ENCODE results near the gene PLCD3. TPM values are rescaled to one million over a fixed set of nuclear protein-coding genes. Genes with fewer than 3 reads are reported as not detected.

The PLCD3 gene
- total and polyA plus RNA-seq, 2 of the 8 experiments (the other 6 are each of a cell fraction or from before 2014, with no cell fraction given), result 26.5 to 48.1 TPM

GRCh38 chr17:45145035-45145389 lies 12.7 kb upstream of the PLCD3 start:
- CTCF ChIA-PET (ENCODE audit: partially characterized antibody), result interaction anchor here (0.6 to 9.4 kb wide), 5 partner anchors 10 to 847 kb away, joined by 3 to 187 read pairs (median 4); partner anchors contain the start of genes ACBD4 and HEXIM2
- Histone ChIP-seq H3K23ac (ENCODE audit: insufficient read length) (no peak overlapping the region), H4K20me1 (replicated peaks in 1 of 2; ENCODE audit: control insufficient read depth in 1 of 2, insufficient read depth in 2 of 2, low read length in 2 of 2) (peaks cover 0 to 5% of the 10 kb centered on the region in 2 experiments), H3K23me2 (ENCODE audit: low read depth, low read length) (peaks cover 22% of the 10 kb centered on the region), H3K27me3 (replicated peaks in 1 of 4; ENCODE audit: control insufficient read depth in 3 of 4, extremely low read depth in 1 of 4, insufficient read depth in 3 of 4, low read length in 3 of 4) (no peaks in the 10 kb centered on the region), H4K8ac (ENCODE audit: extremely low read depth, insufficient read depth, low read length) (peak overlapping the region; percentile 81), H3K27ac (ENCODE audit: low read depth, low read length) (no peak overlapping the region), H2BK120ac (replicated peaks; ENCODE audit: low read depth, low read length) (no peak overlapping the region), H3K36me3 (ENCODE audit: control insufficient read depth in 2 of 4, insufficient read depth in 4 of 4, low read length in 3 of 4) (no peaks in the 10 kb centered on the region), H2AK5ac (ENCODE audit: low read depth, low read length) (peak overlapping the region; percentile 99; the same call in 1 of the 2 replicates), H4K91ac (replicated peaks; ENCODE audit: insufficient read length, low read length) (no peak overlapping the region), H3K79me2 (ENCODE audit: control insufficient read depth in 1 of 2, insufficient read depth in 2 of 2, low read length in 2 of 2) (peaks cover 0 to 6% of the 10 kb centered on the region in 2 experiments; a peak in 2 of 4 replicates), H3K4me3 (ENCODE audit: extremely low read depth in 1 of 4, insufficient read depth in 2 of 4, low read depth in 3 of 4, low read length in 4 of 4) (peak overlapping the region; percentile 34 to 69 (median 52)), H3K79me1 (ENCODE audit: low read depth, low read length) (peaks cover 3% of the 10 kb centered on the region; the same call in 1 of the 2 replicates), H3K4ac (replicated peaks; ENCODE audit: insufficient read length, low read depth, low read length) (peak overlapping the region; percentile 41), H2BK20ac (ENCODE audit: low read length) (no peak overlapping the region), H3K4me2 (ENCODE audit: insufficient read depth in 1 of 2, low read depth in 2 of 2, low read length in 2 of 2) (peak overlapping the region; percentile 81), H2BK12ac (ENCODE audit: low read depth, low read length) (peak overlapping the region; percentile 87; the same call in 1 of the 2 replicates), H3K4me1 (replicated peaks in 1 of 4; ENCODE audit: control insufficient read depth in 3 of 4, insufficient read depth in 4 of 4, low read length in 3 of 4) (peaks cover 3 to 23% (median 19%) of the 10 kb centered on the region in 4 experiments), H3K14ac (ENCODE audit: insufficient read length) (no peak overlapping the region), H4K5ac (ENCODE audit: insufficient read length, low read depth, low read length) (peak overlapping the region; percentile 23), H3K56ac (replicated peaks; ENCODE audit: insufficient read length, low read depth, low read length) (peak overlapping the region; percentile 10), H2BK5ac (ENCODE audit: low read depth, low read length) (peak overlapping the region; percentile 47; the same call in 1 of the 2 replicates), H3K9me3 (ENCODE audit: insufficient read depth in 2 of 2, low read depth in 1 of 2, low read length in 1 of 2) (no peaks in the 10 kb centered on the region), H2BK15ac (ENCODE audit: low read length) (peak overlapping the region; percentile 95), H2AFZ (ENCODE audit: low read length) (no peak overlapping the region), H3K18ac (ENCODE audit: extremely low read depth, low read length) (peak overlapping the region; percentile 71), H3K9ac (replicated peaks in 1 of 4; ENCODE audit: extremely low read depth in 1 of 4, low read depth in 3 of 4, low read length in 3 of 4) (no peak overlapping the region; a peak in 1 of 7 replicates)
- FAIRE-seq (no peak), DNase-seq (ENCODE audit: low read depth in 1 of 2, low spot score in 2 of 2) (no peak)
- TF ChIP-seq JUN (IDR thresholded peaks at IDR 0.05; ENCODE audit: low read depth, low read length) (no peak), HDAC2 (IDR thresholded peaks at IDR 0.05; ENCODE audit: borderline replicate concordance in 1 of 2, low read depth in 2 of 2, low read length in 2 of 2) (0 out of 4 replicates have a peak, but pooled peaks of 1 of the 2 experiments have one; percentile 6)
- WGBS, 2 experiments (ENCODE audit: extremely low coverage in 1 of 2, insufficient coverage in 1 of 2, insufficient read length in 1 of 2, insufficient replicate concordance in 2 of 2, low coverage in 1 of 2, low lambda C conversion rate in 2 of 2, missing lambda C conversion rate in 1 of 2), result 69% methylated on average over 8 of the region's 8 CpGs; no CpG with 5 or more reads in 1 of the 2 experiments
- POLR2A ChIA-PET (ENCODE audit: partially characterized antibody), result interaction anchor here (8.8 to 20.3 kb wide), 3 partner anchors 13 to 52 kb away, joined by 185 to 1076 read pairs (median 199); partner anchors contain the start of genes ACBD4, HEXIM2 and PLCD3
